GM23338 (cell line): ENCODE results near the gene TMEM176B. TPM values are rescaled to one million over a fixed set of nuclear protein-coding genes. Genes with fewer than 3 reads are reported as not detected.

Source experiments
- ATAC-seq: fragments of 200-7000 bp; cut with Tn5 transposase; 3 replicates; pipeline ENCODE4 v1.9.1; 2020
- DNase-seq: peaks from one replicate; pipeline ENCODE4 v3.0.0-alpha.2; 2015; ENCODE audit warnings: low spot score
- H2AFZ ChIP-seq: fragments of 200-600 bp; sonication (generic); 2 replicates; pipeline ENCODE4 v1.8.0; 2016; ENCODE audit warnings: antibody characterized with exemption, mild to moderate bottlenecking, moderate library complexity
- H3F3A ChIP-seq: fragments of 200-600 bp; sonication (generic); replicated peaks from 2 replicates; pipeline ENCODE4 v1.8.0; 2017; ENCODE audit warnings: antibody characterized with exemption, mixed run types, low read depth
- H3K27ac ChIP-seq: fragments of 200-600 bp; sonication (generic); 2 replicates; pipeline ENCODE4 v1.6.1; 2016; ENCODE audit warnings: low read depth
- H3K27me3 ChIP-seq: fragments of 200-600 bp; sonication (generic); 2 replicates; pipeline ENCODE4 v1.8.0; 2016; ENCODE audit warnings: mild to moderate bottlenecking, mixed run types, moderate library complexity; ENCODE audit not compliant: insufficient read depth
- H3K36me3 ChIP-seq: fragments of 200-600 bp; sonication (generic); 2 replicates; pipeline ENCODE4 v1.8.0; 2016; ENCODE audit warnings: mild to moderate bottlenecking; ENCODE audit not compliant: insufficient read depth
- H3K4me1 ChIP-seq: fragments of 200-600 bp; sonication (generic); 2 replicates; pipeline ENCODE4 v1.8.0; 2016; ENCODE audit warnings: mild to moderate bottlenecking, moderate library complexity; ENCODE audit not compliant: insufficient read depth
- H3K4me2 ChIP-seq: fragments of 200-600 bp; sonication (generic); 2 replicates; pipeline ENCODE4 v1.7.1; 2017; ENCODE audit warnings: mixed run types
- H3K4me3 ChIP-seq: fragments of 200-600 bp; sonication (generic); 2 replicates; pipeline ENCODE4 v1.6.1; 2016; ENCODE audit warnings: mixed run types
- H3K79me2 ChIP-seq: fragments of 200-600 bp; sonication (generic); replicated peaks from 2 replicates; pipeline ENCODE4 v1.8.0; 2017; ENCODE audit warnings: mild to moderate bottlenecking; ENCODE audit not compliant: insufficient read depth
- H3K9me2 ChIP-seq: fragments of 200-600 bp; sonication (generic); 2 replicates; pipeline ENCODE4 v1.8.0; 2017; ENCODE audit not compliant: insufficient read depth
- H4K20me1 ChIP-seq: fragments of 200-600 bp; sonication (generic); replicated peaks from 2 replicates; pipeline ENCODE4 v1.8.0; 2017; ENCODE audit warnings: mild to moderate bottlenecking; ENCODE audit not compliant: insufficient read depth
- H3K27ac Mint-ChIP-seq: 2 replicates; pipeline ENCODE4 v1.8.0; 2020; ENCODE audit warnings: inconsistent platforms, mild to moderate bottlenecking, moderate library complexity, mixed read lengths
- H3K27me3 Mint-ChIP-seq: 3 replicates; pipeline ENCODE4 v1.8.0; 2022; ENCODE audit warnings: low read depth, mild to moderate bottlenecking, moderate library complexity, mixed read lengths, inconsistent platforms; ENCODE audit not compliant: insufficient read depth, poor library complexity
- H3K36me3 Mint-ChIP-seq: 3 replicates; pipeline ENCODE4 v1.8.0; 2021; ENCODE audit warnings: low read depth, mild to moderate bottlenecking, inconsistent platforms, moderate library complexity, mixed read lengths
- H3K4me1 Mint-ChIP-seq: 3 replicates; pipeline ENCODE4 v1.8.0; 2020; ENCODE audit warnings: mild to moderate bottlenecking, inconsistent platforms, mixed read lengths
- H3K4me3 Mint-ChIP-seq: 3 replicates; pipeline ENCODE4 v1.8.0; 2021; ENCODE audit warnings: moderate library complexity, mild to moderate bottlenecking, inconsistent platforms, mixed read lengths
- H3K9me3 Mint-ChIP-seq: 3 replicates; pipeline ENCODE4 v1.8.0; 2020; ENCODE audit warnings: moderate library complexity, mild to moderate bottlenecking, inconsistent platforms, mixed read lengths
- CREB1 ChIP-seq: fragments of 250-450 bp; sonication (Bioruptor Pico); IDR thresholded peaks from 2 replicates; pipeline ENCODE4 v1.5.0; 2020; ENCODE audit warnings: low read depth, mild to moderate bottlenecking, moderate library complexity
- CTCF ChIP-seq, 2 experiments: fragments of 200-600 bp in 1 of 2; sonication (generic) in 1 of 2; conservative IDR thresholded peaks; 2 replicates each; pipeline versions ENCODE4 v1.5.1 to v1.6.1; 2016 to 2017; ENCODE audit warnings: antibody characterized with exemption in 2 of 2, low read depth in 2 of 2, mild to moderate bottlenecking in 2 of 2, moderate library complexity in 1 of 2
- EZH2 ChIP-seq: fragments of 200-600 bp; sonication (generic); IDR thresholded peaks from one replicate; pipeline ENCODE4 v1.8.0; 2017; ENCODE audit warnings: antibody characterized with exemption, mild to moderate bottlenecking, low read depth; ENCODE audit not compliant: unreplicated experiment
- EZH2phosphoT487 ChIP-seq: fragments of 200-600 bp; sonication (generic); IDR thresholded peaks from one replicate; pipeline ENCODE4 v1.8.1; 2018; ENCODE audit warnings: antibody characterized with exemption; ENCODE audit not compliant: unreplicated experiment
- JUNB ChIP-seq: IDR thresholded peaks from one replicate; pipeline ENCODE4 v1.6.1; 2016; ENCODE audit warnings: antibody characterized with exemption; ENCODE audit not compliant: unreplicated experiment
- NANOG ChIP-seq: IDR thresholded peaks from 2 replicates; pipeline ENCODE4 v1.6.1; 2016; ENCODE audit warnings: antibody characterized with exemption, borderline replicate concordance
- POLR2AphosphoS5 ChIP-seq: IDR thresholded peaks from 2 replicates; pipeline ENCODE4 v1.6.1; 2016; ENCODE audit warnings: antibody characterized with exemption, low read depth
- REST ChIP-seq: IDR thresholded peaks from one replicate; pipeline ENCODE4 v1.6.1; 2018; ENCODE audit warnings: antibody characterized with exemption; ENCODE audit not compliant: unreplicated experiment
- STAT1 ChIP-seq: IDR thresholded peaks from one replicate; pipeline ENCODE4 v1.6.1; 2016; ENCODE audit warnings: antibody characterized with exemption; ENCODE audit not compliant: unreplicated experiment
- ZNF114 ChIP-seq: fragments of 250-450 bp; sonication (Bioruptor Pico); IDR thresholded peaks from 2 replicates; pipeline ENCODE4 v1.5.0; 2020; ENCODE audit warnings: mild to moderate bottlenecking, moderate library complexity
- ZNF331 ChIP-seq: fragments of 250-450 bp; sonication (Bioruptor Pico); IDR thresholded peaks from 2 replicates; pipeline ENCODE4 v1.5.0; 2020; ENCODE audit warnings: low read depth, mild to moderate bottlenecking, moderate library complexity
- polyA plus RNA-seq: library from polyadenylated mRNA; unstranded; fragments of >200 nt; fragmentation: Nextera tagmentation; extraction: Ambion mirVana; gene quantifications from 2 replicates; pipeline ENCODE4 v1.2.1, GENCODE V29; 2016
- total RNA-seq: library from RNA; depleted of rRNA; stranded (reverse); fragments of >200 nt; shearing (Covaris generic); gene quantifications from 2 replicates; pipeline ENCODE4 v1.2.3, GENCODE V29; 2014
- TF ChIP-seq, protein P1 (sequence below): fragments of 250-450 bp; sonication (Bioruptor Pico); IDR thresholded peaks from 2 replicates; pipeline ENCODE4 v1.5.0; 2020; ENCODE audit warnings: mild to moderate bottlenecking, moderate library complexity
- TF ChIP-seq, protein P2 (sequence below): IDR thresholded peaks from 2 replicates; pipeline ENCODE4 v1.6.1; 2016; ENCODE audit warnings: antibody characterized with exemption

The TMEM176B gene
- total and polyA plus RNA-seq, 2 experiments from 2014 or later: 0.35 to 0.42 TPM

GRCh38 chr7:150829426-150829825, 29.3 kb upstream of the TMEM176B start:
- H3K27ac Mint-ChIP-seq: no peak overlapping the region
- no peak overlapping the region for H3K4me3 Mint-ChIP-seq

More at GRCh38 chr7:150829426-150829825, 29.3 kb upstream of the TMEM176B start:
- Histone ChIP-seq H3K4me3 (no peak overlapping the region), H2AFZ (no peak overlapping the region), H3K4me2 (no peak overlapping the region), H4K20me1 (no peaks in the 10 kb centered on the region), H3K27ac (no peak overlapping the region), H3K27me3 (no peaks in the 10 kb centered on the region), H3F3A (no peaks in the 10 kb centered on the region), H3K36me3 (no peaks in the 10 kb centered on the region), H3K79me2 (no peaks in the 10 kb centered on the region), H3K9me2 (no peaks in the 10 kb centered on the region), H3K4me1 (no peaks in the 10 kb centered on the region)
- H3K27me3 Mint-ChIP-seq: peaks cover 4% of the 10 kb centered on the region
- H3K36me3 Mint-ChIP-seq: no peaks in the 10 kb centered on the region; the same call in 2 of the 3 replicates
- ATAC-seq: no peak
- H3K4me1 Mint-ChIP-seq: no peaks in the 10 kb centered on the region
- TF ChIP-seq STAT1: no peak
- TF ChIP-seq CREB1 (CRISPR knock-in tag): no peak
- TF ChIP-seq ZNF331 (CRISPR knock-in tag): no peak
- no peak for TF ChIP-seq ZNF114 (CRISPR knock-in tag)
- TF ChIP-seq CTCF (conservative IDR thresholded peaks at IDR 0.05; ENCODE audit: low read depth in 2 of 2): no peak
- TF ChIP-seq, protein P1, sequence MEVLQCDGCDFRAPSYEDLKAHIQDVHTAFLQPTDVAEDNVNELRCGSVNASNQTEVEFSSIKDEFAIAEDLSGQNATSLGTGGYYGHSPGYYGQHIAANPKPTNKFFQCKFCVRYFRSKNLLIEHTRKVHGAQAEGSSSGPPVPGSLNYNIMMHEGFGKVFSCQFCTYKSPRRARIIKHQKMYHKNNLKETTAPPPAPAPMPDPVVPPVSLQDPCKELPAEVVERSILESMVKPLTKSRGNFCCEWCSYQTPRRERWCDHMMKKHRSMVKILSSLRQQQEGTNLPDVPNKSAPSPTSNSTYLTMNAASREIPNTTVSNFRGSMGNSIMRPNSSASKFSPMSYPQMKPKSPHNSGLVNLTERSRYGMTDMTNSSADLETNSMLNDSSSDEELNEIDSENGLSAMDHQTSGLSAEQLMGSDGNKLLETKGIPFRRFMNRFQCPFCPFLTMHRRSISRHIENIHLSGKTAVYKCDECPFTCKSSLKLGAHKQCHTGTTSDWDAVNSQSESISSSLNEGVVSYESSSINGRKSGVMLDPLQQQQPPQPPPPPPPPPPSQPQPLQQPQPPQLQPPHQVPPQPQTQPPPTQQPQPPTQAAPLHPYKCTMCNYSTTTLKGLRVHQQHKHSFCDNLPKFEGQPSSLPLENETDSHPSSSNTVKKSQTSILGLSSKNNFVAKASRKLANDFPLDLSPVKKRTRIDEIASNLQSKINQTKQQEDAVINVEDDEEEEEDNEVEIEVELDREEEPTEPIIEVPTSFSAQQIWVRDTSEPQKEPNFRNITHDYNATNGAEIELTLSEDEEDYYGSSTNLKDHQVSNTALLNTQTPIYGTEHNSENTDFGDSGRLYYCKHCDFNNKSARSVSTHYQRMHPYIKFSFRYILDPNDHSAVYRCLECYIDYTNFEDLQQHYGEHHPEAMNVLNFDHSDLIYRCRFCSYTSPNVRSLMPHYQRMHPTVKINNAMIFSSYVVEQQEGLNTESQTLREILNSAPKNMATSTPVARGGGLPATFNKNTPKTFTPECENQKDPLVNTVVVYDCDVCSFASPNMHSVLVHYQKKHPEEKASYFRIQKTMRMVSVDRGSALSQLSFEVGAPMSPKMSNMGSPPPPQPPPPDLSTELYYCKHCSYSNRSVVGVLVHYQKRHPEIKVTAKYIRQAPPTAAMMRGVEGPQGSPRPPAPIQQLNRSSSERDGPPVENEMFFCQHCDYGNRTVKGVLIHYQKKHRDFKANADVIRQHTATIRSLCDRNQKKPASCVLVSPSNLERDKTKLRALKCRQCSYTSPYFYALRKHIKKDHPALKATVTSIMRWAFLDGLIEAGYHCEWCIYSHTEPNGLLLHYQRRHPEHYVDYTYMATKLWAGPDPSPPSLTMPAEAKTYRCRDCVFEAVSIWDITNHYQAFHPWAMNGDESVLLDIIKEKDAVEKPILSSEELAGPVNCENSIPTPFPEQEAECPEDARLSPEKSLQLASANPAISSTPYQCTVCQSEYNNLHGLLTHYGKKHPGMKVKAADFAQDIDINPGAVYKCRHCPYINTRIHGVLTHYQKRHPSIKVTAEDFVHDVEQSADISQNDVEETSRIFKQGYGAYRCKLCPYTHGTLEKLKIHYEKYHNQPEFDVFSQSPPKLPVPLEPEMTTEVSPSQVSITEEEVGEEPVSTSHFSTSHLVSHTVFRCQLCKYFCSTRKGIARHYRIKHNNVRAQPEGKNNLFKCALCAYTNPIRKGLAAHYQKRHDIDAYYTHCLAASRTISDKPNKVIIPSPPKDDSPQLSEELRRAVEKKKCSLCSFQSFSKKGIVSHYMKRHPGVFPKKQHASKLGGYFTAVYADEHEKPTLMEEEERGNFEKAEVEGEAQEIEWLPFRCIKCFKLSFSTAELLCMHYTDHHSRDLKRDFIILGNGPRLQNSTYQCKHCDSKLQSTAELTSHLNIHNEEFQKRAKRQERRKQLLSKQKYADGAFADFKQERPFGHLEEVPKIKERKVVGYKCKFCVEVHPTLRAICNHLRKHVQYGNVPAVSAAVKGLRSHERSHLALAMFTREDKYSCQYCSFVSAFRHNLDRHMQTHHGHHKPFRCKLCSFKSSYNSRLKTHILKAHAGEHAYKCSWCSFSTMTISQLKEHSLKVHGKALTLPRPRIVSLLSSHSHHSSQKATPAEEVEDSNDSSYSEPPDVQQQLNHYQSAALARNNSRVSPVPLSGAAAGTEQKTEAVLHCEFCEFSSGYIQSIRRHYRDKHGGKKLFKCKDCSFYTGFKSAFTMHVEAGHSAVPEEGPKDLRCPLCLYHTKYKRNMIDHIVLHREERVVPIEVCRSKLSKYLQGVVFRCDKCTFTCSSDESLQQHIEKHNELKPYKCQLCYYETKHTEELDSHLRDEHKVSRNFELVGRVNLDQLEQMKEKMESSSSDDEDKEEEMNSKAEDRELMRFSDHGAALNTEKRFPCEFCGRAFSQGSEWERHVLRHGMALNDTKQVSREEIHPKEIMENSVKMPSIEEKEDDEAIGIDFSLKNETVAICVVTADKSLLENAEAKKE (CRISPR knock-in tag): no peak
- no peak for TF ChIP-seq NANOG
- no peak for TF ChIP-seq REST
- TF ChIP-seq JUNB: no peak
- TF ChIP-seq EZH2: no peak
- no peak for TF ChIP-seq EZH2phosphoT487
- TF ChIP-seq, protein P2, sequence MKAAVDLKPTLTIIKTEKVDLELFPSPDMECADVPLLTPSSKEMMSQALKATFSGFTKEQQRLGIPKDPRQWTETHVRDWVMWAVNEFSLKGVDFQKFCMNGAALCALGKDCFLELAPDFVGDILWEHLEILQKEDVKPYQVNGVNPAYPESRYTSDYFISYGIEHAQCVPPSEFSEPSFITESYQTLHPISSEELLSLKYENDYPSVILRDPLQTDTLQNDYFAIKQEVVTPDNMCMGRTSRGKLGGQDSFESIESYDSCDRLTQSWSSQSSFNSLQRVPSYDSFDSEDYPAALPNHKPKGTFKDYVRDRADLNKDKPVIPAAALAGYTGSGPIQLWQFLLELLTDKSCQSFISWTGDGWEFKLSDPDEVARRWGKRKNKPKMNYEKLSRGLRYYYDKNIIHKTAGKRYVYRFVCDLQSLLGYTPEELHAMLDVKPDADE: no peak
- no peak for TF ChIP-seq POLR2AphosphoS5
- DNase-seq: no peak
- no peaks in the 10 kb centered on the region for H3K9me3 Mint-ChIP-seq
